GM21528 (cell line): Measurements from ENCODE around the gene ENHO.

ENCODE experiments used
- ATAC-seq: cut with Tn5 transposase; IDR thresholded peaks from one replicate; pipeline ENCODE4 v1.9.1; 2021; ENCODE audit warnings: mild to moderate bottlenecking, moderate library complexity; ENCODE audit not compliant: unreplicated experiment, low FRiP score

The ENHO gene

DNA sequence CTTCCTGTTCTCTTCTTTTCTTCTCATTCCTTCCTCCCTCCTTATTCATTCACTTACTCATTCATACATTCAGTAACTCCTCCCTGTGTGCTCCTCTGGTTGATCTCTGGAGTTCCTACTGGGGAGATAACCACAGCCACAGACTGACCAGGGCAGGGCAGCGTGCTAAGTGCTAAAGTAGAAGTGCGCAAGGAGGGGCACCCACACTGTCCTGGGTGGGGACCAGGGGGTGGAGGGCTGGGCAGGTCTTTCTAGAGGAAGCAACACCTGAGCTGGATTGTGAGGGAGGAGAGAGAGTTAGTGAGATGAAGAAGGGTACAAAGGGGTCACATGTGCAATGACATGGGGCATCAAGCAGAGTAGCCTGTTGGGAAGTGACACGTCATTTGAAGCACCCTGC is 13.8 kb downstream of the ENHO start:
- ATAC-seq: no peak

DNA sequence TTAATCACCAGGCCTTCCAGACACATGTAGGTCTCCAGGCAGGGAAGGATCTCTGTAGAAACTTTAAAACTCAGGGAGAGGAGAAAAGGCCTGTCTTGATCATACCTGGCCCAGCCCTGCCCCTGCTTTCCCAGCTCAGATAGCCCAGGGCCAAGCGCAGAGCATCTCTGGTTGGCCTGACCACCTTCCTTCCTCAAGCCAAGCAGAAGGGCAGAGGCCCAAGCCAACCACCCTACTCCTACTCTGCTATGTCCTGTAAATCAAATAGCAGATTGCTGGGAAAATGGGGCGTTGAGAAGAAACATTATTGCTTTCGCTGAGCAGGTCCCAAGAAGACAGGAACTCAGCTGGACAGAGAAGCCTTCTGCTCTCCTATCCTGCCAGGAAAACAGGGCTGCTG is 14.3 kb downstream of the ENHO start:
- ATAC-seq: no peak

DNA sequence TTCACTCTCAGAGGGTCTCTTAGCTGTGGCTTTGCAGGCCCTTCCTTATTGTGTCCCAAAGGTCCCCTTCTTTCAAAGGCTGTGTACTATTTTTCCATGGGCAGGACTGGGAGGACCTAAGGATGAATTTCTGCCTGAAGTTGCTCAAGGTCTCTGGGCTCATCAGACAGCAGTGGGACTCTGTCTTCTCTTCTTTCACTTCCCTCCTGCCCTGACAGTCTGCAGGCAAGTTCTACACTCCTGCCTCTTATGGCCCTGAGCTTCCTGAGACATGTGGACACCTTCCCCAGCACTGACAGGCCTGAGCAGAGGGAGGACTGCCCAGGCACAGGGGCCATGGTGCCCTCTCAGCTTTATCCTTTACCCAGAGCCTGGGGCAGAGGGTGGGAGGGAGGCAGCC is 14.8 kb downstream of the ENHO start:
- no peak for ATAC-seq

DNA sequence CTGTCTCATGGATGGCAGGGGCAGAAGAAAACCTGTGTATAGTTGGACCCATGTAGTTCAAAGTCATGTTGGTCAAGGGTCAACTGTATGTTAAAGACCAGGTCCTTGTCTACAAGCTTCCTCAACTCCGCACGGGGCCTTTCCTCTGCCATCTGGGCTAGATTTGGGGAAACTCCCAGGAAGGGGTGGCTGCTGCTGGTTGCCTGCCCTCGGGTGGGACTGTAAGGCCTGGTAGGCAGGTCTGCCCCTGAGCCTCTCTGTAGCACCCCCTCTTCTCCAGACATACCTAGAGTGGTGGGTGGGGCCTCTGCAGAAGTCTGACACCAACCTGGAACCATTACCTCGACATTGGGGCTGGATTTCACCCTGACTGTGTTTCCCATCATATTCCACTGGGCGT is 15.2 kb downstream of the ENHO start:
- no peak for ATAC-seq

DNA sequence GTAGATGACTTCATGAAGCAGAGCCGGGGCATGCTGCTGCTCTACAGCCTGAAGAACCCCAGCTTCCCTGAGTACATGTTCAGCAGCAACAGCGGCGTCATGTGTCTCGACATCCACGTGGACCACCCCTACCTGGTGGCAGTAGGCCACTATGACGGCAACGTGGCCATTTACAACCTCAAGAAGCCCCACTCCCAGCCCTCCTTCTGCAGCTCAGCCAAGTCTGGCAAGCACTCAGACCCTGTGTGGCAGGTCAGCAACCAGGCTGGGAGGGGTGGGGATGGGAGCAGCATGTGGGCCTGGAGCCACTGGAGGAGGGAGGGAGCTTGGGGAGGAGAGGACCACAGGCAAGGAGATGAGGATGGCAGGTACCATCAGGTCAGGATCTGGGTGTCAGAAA is 16.2 kb downstream of the ENHO start:
- ATAC-seq: no peak

DNA sequence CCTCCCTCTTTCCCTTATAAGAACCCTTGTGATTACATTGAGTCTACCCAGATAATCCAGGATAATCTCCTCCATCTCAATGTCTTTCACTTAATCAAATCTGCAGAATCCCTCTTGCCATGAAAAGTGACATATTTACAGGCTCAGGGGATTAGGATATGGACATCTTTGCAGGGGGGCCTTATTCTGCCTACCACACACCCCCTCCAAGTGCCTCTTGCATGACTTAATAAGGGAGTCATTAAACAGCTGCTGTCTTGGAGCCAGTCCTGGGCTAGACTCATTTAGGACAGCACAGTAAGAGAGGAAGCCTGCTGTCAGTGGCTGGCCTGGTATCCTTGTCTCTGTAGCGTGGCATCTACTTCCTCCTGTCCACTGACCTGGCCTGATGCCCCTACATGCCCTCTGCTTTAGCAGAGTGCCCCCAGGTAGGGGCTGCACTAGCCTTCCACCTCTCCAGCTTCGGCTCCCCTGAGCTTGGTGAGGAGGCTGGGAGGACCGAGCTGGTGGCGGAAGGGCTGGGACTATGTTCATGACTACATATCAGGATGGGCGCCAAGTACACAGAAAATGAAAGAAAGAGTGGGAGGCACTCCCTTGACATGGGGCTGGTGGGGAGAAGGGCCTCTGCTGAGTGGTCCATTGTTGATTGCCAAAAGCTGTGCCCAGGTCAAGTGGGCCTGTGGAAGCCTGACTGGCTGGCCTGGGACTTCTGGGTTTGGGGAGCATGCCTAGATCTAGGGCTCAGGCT is 17.2 kb downstream of the ENHO start:
- ATAC-seq: no peak

DNA sequence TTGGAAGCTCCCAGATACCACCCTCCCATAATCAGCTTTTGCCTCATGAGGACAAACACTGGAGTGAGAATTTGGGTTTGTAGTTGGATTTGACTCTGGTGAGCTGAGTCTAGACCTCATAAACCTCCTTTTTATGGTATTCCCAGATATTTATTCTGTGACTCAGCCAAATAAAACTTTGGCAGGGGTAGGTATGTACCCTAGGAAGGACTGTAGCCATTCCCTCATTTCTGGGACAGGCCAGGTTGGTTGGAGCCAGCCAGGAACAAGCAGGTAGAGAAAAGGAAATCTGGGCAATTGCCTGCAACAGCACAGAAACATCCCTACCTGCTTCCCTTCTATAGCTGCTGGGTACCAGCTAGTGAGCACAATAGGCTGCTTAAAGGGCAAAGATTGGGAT is 19.4 kb downstream of the ENHO start:
- ATAC-seq: no peak

DNA sequence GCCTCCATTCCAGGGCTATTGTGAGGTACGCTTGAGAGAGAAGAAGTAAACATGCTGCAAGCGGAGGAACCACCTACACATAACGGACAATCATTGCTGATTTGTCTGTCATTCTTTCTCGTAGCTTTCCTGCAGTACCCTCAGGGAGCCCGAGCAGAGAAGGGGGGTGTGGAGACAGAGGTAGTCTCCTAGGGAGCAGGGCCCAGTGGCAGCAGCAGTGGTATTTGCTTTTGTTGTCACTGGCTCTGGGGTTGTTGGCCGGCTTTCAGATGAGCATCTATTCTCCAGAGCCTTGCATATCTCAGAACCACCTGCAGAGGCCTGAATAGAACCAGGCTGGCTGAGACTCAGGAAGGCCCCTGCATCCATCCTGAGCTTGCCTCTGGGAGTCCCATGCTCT is 19.9 kb downstream of the ENHO start:
- no peak for ATAC-seq

DNA sequence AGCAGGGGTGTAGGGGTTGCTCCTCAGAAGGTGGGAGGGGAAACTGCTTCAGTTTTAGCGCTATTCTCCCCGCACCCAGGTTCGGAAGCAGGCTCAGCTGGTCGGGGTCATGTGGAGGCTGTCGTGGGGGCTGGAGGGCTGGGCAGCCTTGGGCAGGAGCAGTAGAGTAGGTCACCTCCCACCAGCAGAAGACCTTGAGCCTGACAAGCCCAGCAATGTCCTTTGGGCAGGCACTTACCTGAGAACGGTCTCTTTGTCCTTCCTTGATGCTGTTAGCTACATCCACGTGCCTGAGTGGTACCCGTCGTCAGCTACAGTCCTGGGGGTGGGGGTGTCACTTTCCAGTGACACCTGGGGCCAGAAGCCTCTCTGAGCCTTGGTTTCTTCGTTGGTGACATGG is 20.3 kb downstream of the ENHO start:
- no peak for ATAC-seq

DNA sequence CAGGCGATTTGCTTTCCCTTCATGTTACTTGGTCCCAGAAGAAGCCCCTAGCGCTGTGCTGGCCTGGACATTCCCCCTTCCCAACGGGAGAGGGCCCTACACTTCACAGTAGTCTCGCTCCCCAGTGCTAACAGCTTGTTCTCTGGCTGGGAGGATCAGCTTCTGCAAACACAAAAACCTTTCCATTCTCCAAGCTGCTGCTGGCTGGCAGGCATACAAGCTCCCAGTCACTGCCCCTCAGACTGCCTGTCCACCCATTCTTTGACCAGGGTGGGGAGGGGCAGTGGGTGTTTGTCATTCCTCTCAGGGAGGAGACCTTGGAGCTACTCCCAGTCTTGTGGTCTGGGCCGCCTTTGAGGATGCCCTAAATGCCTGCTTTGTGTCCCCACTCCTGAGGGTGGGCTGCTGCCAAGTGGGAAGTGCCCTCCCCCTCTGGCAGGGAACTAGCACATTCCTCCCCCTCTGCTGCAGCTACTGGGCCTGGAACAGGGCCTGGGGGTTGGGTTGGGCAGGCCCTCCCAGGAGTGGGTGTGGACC is 20.8 kb downstream of the ENHO start:
- ATAC-seq: no peak

DNA sequence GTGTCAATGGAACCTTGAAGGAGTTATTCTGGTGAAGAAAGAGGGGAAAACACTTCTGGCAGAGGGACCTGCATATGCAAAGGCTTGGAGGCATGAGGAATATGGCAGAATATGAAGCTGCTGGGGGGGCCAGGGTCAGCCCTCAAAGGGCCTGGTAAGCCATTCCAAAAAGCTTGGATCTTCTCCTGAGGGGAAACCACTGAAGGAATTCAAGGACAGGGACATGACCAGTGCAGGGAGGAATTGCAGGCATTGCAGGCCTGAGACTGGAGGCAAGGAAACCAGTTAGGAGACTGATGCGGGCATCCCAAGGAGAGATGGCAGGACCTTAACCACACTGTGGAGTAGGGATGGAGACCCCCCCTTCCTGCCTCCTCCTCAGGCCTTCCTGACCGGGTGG is 21.4 kb downstream of the ENHO start:
- ATAC-seq: no peak

DNA sequence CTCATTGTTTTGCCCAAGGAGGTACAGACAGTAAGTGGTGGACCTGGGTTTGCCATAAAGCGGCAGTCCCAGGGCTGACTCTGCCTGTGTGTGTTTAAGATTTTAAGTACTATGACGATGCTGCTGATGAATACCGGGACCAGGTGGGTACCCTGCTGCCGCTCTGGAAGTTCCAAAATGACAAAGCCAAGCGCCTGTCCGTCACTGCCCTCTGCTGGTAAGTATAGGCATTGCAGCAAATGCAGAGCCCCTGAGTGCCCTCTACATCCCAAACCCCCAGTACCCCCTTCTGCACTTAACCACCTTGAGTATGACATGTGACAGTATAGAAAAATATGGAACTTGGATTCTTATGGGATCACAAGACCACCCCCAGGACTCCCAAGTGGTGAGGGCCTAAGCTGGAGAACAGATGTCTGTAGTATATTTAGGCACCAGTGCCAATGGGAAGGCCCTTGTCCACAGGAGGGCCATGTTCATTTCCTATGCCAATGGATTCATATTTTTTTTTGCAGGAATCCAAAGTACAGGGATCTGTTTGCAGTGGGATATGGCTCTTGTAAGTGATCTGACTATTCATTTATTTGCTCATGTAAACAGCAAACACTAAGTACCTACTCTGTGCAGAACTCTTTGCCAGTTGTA is 22.0 kb downstream of the ENHO start:
- ATAC-seq: no peak

DNA sequence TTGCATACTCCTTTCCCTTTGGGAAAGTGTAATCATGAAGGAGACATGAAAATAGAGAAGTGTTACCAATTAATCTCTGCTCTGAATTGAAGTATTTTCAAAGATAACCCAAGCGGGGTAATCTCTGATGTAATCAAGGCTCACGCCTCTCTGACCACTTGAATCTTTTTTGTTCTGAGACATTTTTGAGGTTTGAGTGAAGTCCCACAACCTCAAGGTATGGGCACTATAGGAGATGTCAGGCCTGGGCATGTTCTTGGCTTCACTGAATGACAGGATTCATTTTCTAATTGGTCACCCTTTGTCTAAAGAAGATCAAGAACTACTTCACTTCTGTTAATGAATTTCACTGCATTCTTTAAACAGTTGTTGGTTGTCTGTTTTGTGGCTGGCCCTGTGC is 23.7 kb downstream of the ENHO start:
- ATAC-seq: no peak

DNA sequence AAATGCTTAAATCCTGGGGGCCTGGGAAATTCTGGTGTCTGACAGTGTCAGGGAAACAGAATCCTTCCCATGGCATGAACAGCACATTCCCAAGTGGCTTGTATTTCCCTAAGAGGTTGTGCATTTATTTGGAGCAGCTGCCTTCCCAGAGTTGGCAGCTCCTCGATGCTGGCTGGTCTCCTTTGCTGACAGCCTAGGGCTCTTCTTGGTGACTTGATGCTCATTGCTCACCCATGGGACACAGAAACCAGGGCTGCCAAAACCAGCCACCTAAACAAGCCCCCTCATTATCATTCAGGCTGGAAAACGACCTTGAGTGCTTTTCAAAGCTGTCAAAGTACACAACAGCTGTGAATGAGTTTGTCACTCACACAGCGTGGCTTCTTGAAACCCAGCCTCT is 24.2 kb downstream of the ENHO start:
- no peak for ATAC-seq

DNA sequence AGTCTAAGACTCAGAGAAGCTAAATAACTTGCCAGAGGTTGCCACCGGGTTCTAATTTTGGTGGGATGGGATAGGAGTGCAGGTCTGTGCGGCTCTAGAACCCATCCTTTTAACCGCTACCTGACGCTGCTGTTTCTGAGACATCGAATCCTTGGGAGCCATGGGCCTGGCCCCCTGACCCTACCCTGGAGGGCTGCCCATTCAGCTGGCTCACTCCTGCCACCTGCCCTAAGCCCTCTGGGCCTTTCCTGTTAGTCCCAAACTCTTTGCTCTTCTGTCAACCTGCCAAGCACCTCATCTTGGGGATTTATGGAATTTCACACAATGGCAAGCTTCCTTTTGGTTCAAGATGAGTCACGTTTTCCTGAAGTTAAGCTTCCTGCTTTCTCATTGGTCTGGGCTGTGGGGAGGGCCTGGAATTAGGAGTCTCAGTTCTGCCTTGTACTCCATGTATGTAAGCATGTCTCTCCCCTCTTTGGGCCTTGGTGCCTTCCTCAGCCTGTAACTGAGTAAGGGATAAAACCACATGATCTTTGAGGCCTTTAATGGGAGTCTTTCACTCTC is 26.6 kb downstream of the ENHO start:
- ATAC-seq: no peak

DNA sequence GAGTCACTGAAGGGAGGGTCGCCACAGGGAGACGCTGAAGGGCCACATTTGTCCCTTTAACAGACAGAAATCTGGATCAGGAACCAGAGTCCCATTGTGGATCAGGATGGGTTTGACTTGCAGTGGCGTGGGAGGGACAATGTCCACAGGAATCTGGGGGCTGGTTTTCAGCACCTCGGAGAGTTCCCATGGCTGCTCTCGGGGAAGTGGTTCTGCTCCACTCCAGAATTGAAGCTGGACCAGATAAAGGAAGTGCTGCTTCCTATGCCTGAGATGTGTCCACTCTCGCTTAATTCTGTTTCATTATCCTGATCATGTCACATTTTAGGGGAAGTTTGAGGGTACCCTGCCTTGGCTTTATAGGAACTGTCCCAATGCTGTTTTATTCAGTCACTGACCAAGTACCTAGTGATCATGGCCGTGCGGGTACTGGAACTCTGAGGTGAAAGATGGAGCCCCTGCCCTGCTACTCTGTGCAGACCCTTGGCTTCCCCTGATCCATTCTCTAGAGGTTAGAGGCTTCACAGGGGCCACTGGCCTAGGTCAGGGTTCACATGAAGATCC is 28.7 kb downstream of the ENHO start:
- ATAC-seq: no peak

DNA sequence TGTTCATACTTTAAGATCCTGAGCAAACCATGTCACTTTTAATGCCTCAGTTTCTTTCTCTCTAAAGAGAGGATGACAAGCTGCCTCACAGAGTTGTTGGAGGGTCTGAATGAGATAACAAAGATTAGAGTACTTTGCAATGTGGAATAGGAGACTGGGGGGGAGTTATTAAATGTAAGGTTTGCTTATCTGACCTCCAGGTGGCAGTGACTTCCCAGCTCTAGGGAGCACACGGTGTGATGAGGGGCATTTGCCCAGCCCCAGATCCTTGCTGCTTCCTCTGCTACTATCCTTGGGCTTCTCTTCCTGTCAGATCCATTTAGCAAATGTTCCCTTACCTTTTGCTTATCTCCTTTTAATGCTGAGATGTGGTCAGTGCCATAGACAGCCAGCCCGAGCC is 30.7 kb downstream of the ENHO start:
- ATAC-seq: no peak

DNA sequence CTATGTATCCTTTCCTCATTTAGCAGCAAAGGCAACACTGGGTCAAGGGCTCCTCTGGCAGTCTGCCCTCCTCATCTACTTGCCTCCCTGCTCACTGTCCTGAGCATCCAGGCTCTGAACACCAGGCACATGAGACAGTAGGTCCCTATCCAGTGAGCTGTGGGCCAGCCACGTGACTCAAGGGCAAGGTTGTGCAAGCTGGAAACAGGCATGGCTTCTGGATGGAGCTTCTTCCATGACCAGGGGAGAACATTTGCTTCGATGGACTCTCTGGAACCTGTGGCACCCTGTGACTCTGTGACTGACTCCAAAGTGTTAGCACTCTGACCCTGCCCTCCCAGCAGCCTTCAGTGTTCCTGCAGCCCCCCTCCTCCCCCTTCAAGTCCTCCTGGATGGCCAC is 31.2 kb downstream of the ENHO start:
- no peak for ATAC-seq

DNA sequence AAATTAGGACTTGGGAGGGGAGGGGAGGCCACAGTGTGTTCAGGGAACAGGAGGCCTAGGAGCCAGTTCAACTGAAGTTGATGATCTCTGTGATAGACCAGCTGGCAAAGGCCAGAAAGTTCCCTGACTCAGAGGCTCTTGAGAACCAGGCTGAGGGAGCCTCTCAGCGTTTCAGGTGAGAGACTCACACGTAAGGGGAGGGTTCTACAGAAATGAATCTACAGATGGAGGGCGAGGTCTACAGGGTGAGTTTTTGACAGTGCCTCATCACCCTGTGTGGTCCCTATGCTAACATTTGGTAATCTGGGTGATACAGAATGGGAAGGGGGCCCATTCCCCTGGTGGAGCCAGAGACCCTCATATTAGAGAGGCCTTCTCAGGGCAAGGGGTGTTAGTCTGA is 32.0 kb downstream of the ENHO start:
- ATAC-seq: no peak

DNA sequence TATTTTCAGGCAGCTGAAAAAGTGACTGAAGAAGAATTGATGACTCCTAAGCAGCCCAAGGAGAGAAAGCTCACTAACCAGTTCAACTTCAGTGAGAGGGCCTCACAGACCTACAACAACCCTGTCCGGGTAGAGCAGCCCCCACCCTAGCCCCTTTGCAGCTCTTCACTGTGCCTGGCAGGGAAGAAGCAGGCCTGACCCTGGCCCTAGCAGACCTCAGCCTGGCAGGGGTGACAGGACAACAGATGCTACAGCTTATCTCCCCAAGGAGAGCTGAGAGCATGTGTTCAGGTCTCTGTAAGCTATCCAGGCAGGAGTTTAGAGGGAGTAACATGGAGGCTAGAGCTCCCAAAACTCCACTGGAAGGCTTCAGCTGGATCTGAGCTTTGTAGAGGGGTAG is 32.4 kb downstream of the ENHO start:
- no peak for ATAC-seq

DNA sequence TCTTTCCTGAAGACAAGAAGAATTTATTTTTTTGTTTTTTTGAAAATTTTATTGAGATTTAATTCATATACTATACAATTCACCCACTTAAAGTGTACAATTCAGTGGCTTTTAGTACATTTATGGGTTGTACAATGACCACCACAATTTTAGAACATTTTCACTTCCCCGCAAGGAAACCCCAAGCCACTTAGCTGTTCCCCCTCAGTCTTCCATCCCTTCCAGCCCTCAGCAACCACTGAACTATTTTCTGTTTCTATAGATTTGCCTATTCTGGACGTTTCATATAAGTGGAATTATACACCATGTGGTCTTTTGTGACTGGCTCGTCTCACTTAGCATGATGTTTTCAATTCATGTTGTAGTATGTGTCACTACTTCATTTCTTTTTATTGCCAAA is 36.2 kb downstream of the ENHO start:
- no peak for ATAC-seq

DNA sequence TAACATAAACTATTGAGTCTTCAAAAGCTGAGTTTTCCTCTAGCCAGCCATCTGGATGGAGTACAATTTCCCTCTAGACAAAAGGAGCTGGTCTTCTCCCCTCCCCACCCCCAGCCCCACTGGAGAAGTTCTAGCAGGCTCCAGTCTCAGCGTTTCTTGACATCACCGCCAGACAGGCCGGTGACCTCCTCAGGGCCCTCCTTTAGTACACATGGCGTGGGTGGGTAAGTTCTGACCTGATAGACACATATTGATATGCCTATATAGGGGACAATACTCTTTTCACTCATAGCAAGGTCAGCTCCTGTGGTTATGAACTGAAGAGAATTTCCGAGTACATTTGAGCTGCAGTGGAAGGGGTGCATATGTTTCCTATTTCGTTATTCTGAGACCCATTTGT is 37.0 kb downstream of the ENHO start:
- ATAC-seq: no peak
